K562 (cell line): ENCODE results near the gene CDK14. TPM values are rescaled to one million over a fixed set of nuclear protein-coding genes. Genes with fewer than 3 reads are reported as not detected.

Experiments
- ATAC-seq: fragments of 200-7000 bp; cut with Tn5 transposase; 3 replicates; pipeline ENCODE4 v1.9.1; 2020; ENCODE audit warnings: moderate library complexity
- BruUV-seq: library from RNA; stranded (reverse); fragments of 400-500 nt; replicated peaks from 2 replicates; lab custom pipeline; 2021; lab: Mats Ljungman, UMichigan
- CTCF ChIA-PET: fragments of 300-600 bp; formaldehyde crosslinking; extraction: SDS; loops from one replicate; lab custom pipeline; 2021; ENCODE audit warnings: low intra/inter-chr PET ratio; lab: Yijun Ruan, JAX
- POLR2A ChIA-PET: fragments of 300-600, 350-650 bp; sonication (Branson Sonifier 250); formaldehyde crosslinking; extraction: SDS; loops from one replicate; lab custom pipeline; 2021; ENCODE audit warnings: antibody characterized with exemption, inconsistent platforms; lab: Yijun Ruan, JAX
- DNase-seq, 4 experiments: peaks; one replicate each; pipeline versions ENCODE4 v3.0.0 to v3.0.0-alpha.2; 2011 to 2018; ENCODE audit warnings: low spot score in 3 of 4, mixed read lengths in 3 of 4; ENCODE audit errors: extremely low read depth in 1 of 4
- FAIRE-seq: peaks from 2 replicates; lab custom pipeline; 2011; peaks lifted over from hg19 to GRCh38; lab: Jason Lieb, UNC
- H2AFZ ChIP-seq: 2 replicates; pipeline ENCODE4 v1.6.0; 2011; ENCODE audit warnings: low read depth, low read length, control low read depth, inconsistent platforms
- H3K27ac ChIP-seq: fragments of 200-600 bp; 3 replicates; pipeline ENCODE4 v1.8.0; 2011; ENCODE audit warnings: low read depth, mild to moderate bottlenecking, control low read depth, inconsistent platforms, low read length, moderate library complexity, mixed read lengths; ENCODE audit errors: extremely low read depth
- H3K27me3 ChIP-seq, 2 experiments: fragments of 300-600 bp in 1 of 2; 2 replicates in 1 of 2; 3 replicates in 1 of 2; pipeline versions ENCODE4 v1.6.0 to v1.8.0; 2011; ENCODE audit warnings: inconsistent platforms in 2 of 2, low read length in 2 of 2, mild to moderate bottlenecking in 1 of 2, mixed read lengths in 1 of 2, moderate library complexity in 1 of 2; ENCODE audit not compliant: control insufficient read depth in 2 of 2, insufficient read depth in 2 of 2
- H3K36me3 ChIP-seq: fragments of 300-600 bp; 3 replicates; pipeline ENCODE4 v1.8.0; 2011; ENCODE audit warnings: mild to moderate bottlenecking, low read length, inconsistent platforms; ENCODE audit not compliant: control insufficient read depth, insufficient read depth
- H3K4me1 ChIP-seq, 2 experiments: fragments of 200-600 bp in 1 of 2; replicated peaks in 1 of 2; 2 replicates in 1 of 2; 3 replicates in 1 of 2; pipeline versions ENCODE4 v1.5.1 to v1.8.0; 2011; ENCODE audit warnings: inconsistent platforms in 2 of 2, low read length in 2 of 2, mild to moderate bottlenecking in 1 of 2, mixed read lengths in 1 of 2, moderate library complexity in 1 of 2; ENCODE audit not compliant: control insufficient read depth in 2 of 2, insufficient read depth in 2 of 2
- H3K4me2 ChIP-seq: 2 replicates; pipeline ENCODE4 v1.6.1; 2011; ENCODE audit warnings: low read length, control low read depth, inconsistent platforms, mixed read lengths; ENCODE audit not compliant: insufficient read depth
- H3K4me3 ChIP-seq: fragments of 200-600 bp; sonication (generic), shearing (Covaris generic); 2 replicates; pipeline ENCODE4 v1.5.1; 2016; ENCODE audit warnings: control low read depth, inconsistent platforms
- H3K79me2 ChIP-seq: fragments of 200-600 bp; 3 replicates; pipeline ENCODE4 v1.8.0; 2011; ENCODE audit warnings: low read length, inconsistent platforms; ENCODE audit not compliant: control insufficient read depth, insufficient read depth
- H3K9ac ChIP-seq, 2 experiments: 2 replicates each; pipeline versions ENCODE4 v1.6.0 to v1.6.1; 2011; ENCODE audit warnings: low read depth in 2 of 2, low read length in 2 of 2, control low read depth in 1 of 2, inconsistent platforms in 1 of 2, mild to moderate bottlenecking in 1 of 2, mixed read lengths in 1 of 2; ENCODE audit not compliant: insufficient read depth in 1 of 2
- H3K9me1 ChIP-seq: one replicate; pipeline ENCODE4 v1.6.0; 2011; ENCODE audit warnings: inconsistent platforms, mild to moderate bottlenecking, low read length, moderate library complexity; ENCODE audit not compliant: control insufficient read depth, insufficient read depth
- H3K9me3 ChIP-seq: replicated peaks from 2 replicates; pipeline ENCODE4 v1.5.1; 2011; ENCODE audit warnings: low read depth, low read length, inconsistent platforms; ENCODE audit not compliant: control insufficient read depth, insufficient read depth
- H4K20me1 ChIP-seq: replicated peaks from 2 replicates; pipeline ENCODE4 v1.6.1; 2011; ENCODE audit warnings: low read length, inconsistent platforms, mixed read lengths; ENCODE audit not compliant: control insufficient read depth, insufficient read depth
- ARHGAP35 ChIP-seq: fragments of 450-650 bp; IDR thresholded peaks from 2 replicates; pipeline ENCODE4 v1.6.1; 2018; ENCODE audit not compliant: partially characterized antibody
- ARID3B ChIP-seq: fragments of 250-450 bp; sonication (Bioruptor Pico); IDR thresholded peaks from 2 replicates; pipeline ENCODE4 v1.4.0; 2020; ENCODE audit warnings: borderline replicate concordance
- CBX5 ChIP-seq: IDR thresholded peaks from 2 replicates; pipeline ENCODE4 v1.6.1; 2014; ENCODE audit warnings: low read depth, borderline replicate concordance
- CUX1 ChIP-seq: fragments of 200-800 bp; sonication (Bioruptor generic); IDR thresholded peaks from 2 replicates; pipeline ENCODE4 v1.6.1; 2016; ENCODE audit warnings: missing genetic modification characterization, missing compliant biosample characterization
- DACH1 ChIP-seq: fragments of 450-650 bp; IDR thresholded peaks from 2 replicates; pipeline ENCODE4 v1.6.1; 2018; ENCODE audit not compliant: partially characterized antibody
- HDAC1 ChIP-seq, 2 experiments: fragments of 450-650 bp; IDR thresholded peaks; 2 replicates each; pipeline ENCODE4 v1.6.1; 2016 to 2017; ENCODE audit warnings: inconsistent platforms in 1 of 2, mild to moderate bottlenecking in 1 of 2, moderate library complexity in 1 of 2
- HMG20A ChIP-seq: fragments of 450-650 bp; formaldehyde crosslinking; conservative IDR thresholded peaks from 2 replicates; pipeline ENCODE4 v1.4.0; 2020; ENCODE audit warnings: mild to moderate bottlenecking, mixed read lengths
- MYBL2 ChIP-seq, 2 experiments: fragments of 450-650 bp in 1 of 2; sonication (generic) in 1 of 2; formaldehyde crosslinking in 1 of 2; IDR thresholded peaks; 2 replicates each; pipeline versions ENCODE4 v1.6.1 to v1.8.1; 2017 to 2022; ENCODE audit warnings: borderline replicate concordance in 1 of 2, inconsistent platforms in 1 of 2, low read depth in 1 of 2, mild to moderate bottlenecking in 1 of 2, missing genetic modification reagents in 1 of 2, moderate library complexity in 1 of 2
- PRMT5 ChIP-seq: sonication (generic); formaldehyde crosslinking; IDR thresholded peaks from 2 replicates; pipeline ENCODE4 v1.5.0; 2020; ENCODE audit warnings: missing genetic modification reagents
- TCF3 ChIP-seq: sonication (generic); formaldehyde crosslinking; IDR thresholded peaks from 2 replicates; pipeline ENCODE4 v1.4.0; 2020; ENCODE audit warnings: mild to moderate bottlenecking, missing genetic modification reagents
- THAP7 ChIP-seq: fragments of 250-450 bp; sonication (Bioruptor Pico); IDR thresholded peaks from 2 replicates; pipeline ENCODE4 v1.5.0; 2021
- ZNF217 ChIP-seq: sonication (generic); formaldehyde crosslinking; IDR thresholded peaks from 2 replicates; pipeline ENCODE4 v1.8.0; 2022; ENCODE audit warnings: mild to moderate bottlenecking, missing genetic modification reagents
- ZNF224 ChIP-seq: sonication (generic); formaldehyde crosslinking; IDR thresholded peaks from 2 replicates; pipeline ENCODE4 v1.8.0; 2022; ENCODE audit warnings: mild to moderate bottlenecking, missing genetic modification reagents
- ZNF232 ChIP-seq: sonication (generic); formaldehyde crosslinking; IDR thresholded peaks from 2 replicates; pipeline ENCODE4 v1.8.0; 2022; ENCODE audit warnings: mild to moderate bottlenecking, missing genetic modification reagents
- ZNF740 ChIP-seq, 3 experiments: fragments of 200-800 bp in 1 of 3; sonication (Bioruptor generic) in 1 of 3; sonication (generic) in 1 of 3; formaldehyde crosslinking in 1 of 3; IDR thresholded peaks; 2 replicates each; pipeline versions ENCODE4 v1.6.1 to v1.8.0; 2016 to 2022; ENCODE audit warnings: mild to moderate bottlenecking in 2 of 3, missing compliant biosample characterization in 2 of 3, missing genetic modification characterization in 2 of 3, missing genetic modification reagents in 1 of 3
- in situ Hi-C: fragments of 300-500 bp; cut with MboI; formaldehyde crosslinking; loops from 4 replicates; pipeline ENCODE4 v1.15.0; 2018; ENCODE audit warnings: inconsistent platforms, mixed read lengths
- intact Hi-C: fragments of 100-400 bp; cut with micrococcal nuclease; formaldehyde crosslinking; loops from 2 replicates; pipeline ENCODE4 v1.14.2; 2022
- polyA plus RNA-seq, 8 experiments: library from polyadenylated mRNA; depleted of rRNA in 4 of 8; stranded (reverse) in 5 of 8; unstranded in 3 of 8; fragments of >200 nt; fragmentation: Nextera tagmentation in 2 of 8; fragmentation: Illumina TruSeq in 1 of 8; extraction: Ambion mirVana in 2 of 8; extraction: Trizol in 1 of 8; gene quantifications; 2 replicates each; pipeline versions ENCODE4 v1.2.1 to v1.2.3, GENCODE V29; 2011 to 2014; ENCODE audit warnings: inconsistent platforms in 1 of 8, missing spikeins in 1 of 8
- total RNA-seq, 7 experiments: library from RNA; depleted of rRNA in 6 of 7; stranded (reverse); fragments of >200 nt in 6 of 7; fragmentation: Illumina TruSeq in 2 of 7; extraction: Trizol in 2 of 7; gene quantifications; 2 replicates each; pipeline versions ENCODE4 v1.2.1 to v1.2.3, GENCODE V29; 2011 to 2021; ENCODE audit warnings: low replicate concordance in 1 of 7

Gene CDK14
- total and polyA plus RNA-seq, 9 of the 15 experiments (the other 6 are each of a cell fraction or from before 2014, with no cell fraction given), result 0.03 to 0.91 (median 0.16) TPM

- DNase-seq, result no peak
- intact Hi-C loops (no loop called here), in situ Hi-C loops (no loop called here)
- Histone ChIP-seq H3K4me1 (no peaks in the 10 kb centered on the region), H3K27ac (no peak overlapping the region), H3K27me3 (no peaks in the 10 kb centered on the region), H3K36me3 (no peaks in the 10 kb centered on the region), H3K4me2 (no peak overlapping the region), H3K9me1 (no peaks in the 10 kb centered on the region), H3K9me3 (no peaks in the 10 kb centered on the region), H4K20me1 (no peaks in the 10 kb centered on the region), H3K79me2 (no peaks in the 10 kb centered on the region), H2AFZ (no peak overlapping the region)
- ATAC-seq, result no peak
- TF ChIP-seq ARID3B (CRISPR knock-in tag), result no peak
- TF ChIP-seq THAP7, result no peak
- no peak for TF ChIP-seq ZNF232 (CRISPR knock-in tag)
- no peak for TF ChIP-seq PRMT5 (CRISPR knock-in tag)
- no peak for TF ChIP-seq DACH1
- no peak for TF ChIP-seq MYBL2 (IDR thresholded peaks at IDR 0.05; ENCODE audit: low read depth)
- no peak for TF ChIP-seq MYBL2 (CRISPR knock-in tag; IDR thresholded peaks at IDR 0.05; ENCODE audit: borderline replicate concordance)
- TF ChIP-seq ZNF740 (CRISPR knock-in tag; IDR thresholded peaks at IDR 0.05), result no peak
- TF ChIP-seq ZNF740 (tag; IDR thresholded peaks at IDR 0.05), result no peak
- TF ChIP-seq CUX1 (CRISPR knock-in tag), result no peak
- TF ChIP-seq ARHGAP35, result no peak
- TF ChIP-seq CBX5, result no peak
- no peak for TF ChIP-seq ZNF217 (CRISPR knock-in tag)
- no peak for TF ChIP-seq TCF3
- TF ChIP-seq HMG20A (CRISPR knock-in tag), result no peak
- no peak for TF ChIP-seq ZNF224 (CRISPR knock-in tag)
- no peak for TF ChIP-seq HDAC1 (IDR thresholded peaks at IDR 0.05)
- TF ChIP-seq, all 486 proteins: peak for 0
- ChIA-PET POLR2A (no interaction called here), CTCF (no interaction called here)
- FAIRE-seq, result no peak
- Histone ChIP-seq H3K4me3 (no peak overlapping the region), H3K9ac (no peak overlapping the region)
- no TSS peak for BruUV-seq
Observed at GRCh38 chr7:90648834-90649233, 52.7 kb downstream of the CDK14 start.
